HG03575 (cell line): ENCODE data around the gene UBE2F.
"Not testable (repeated sequence)": the region's sequence is repeated elsewhere in the genome, so short reads cannot be mapped to it uniquely, and the experiment has no call there.

Experiments
- ATAC-seq: cut with Tn5 transposase; IDR thresholded peaks from one replicate; pipeline ENCODE4 v1.9.1; 2021; ENCODE audit not compliant: unreplicated experiment, insufficient number of reproducible peaks, low FRiP score; ENCODE audit errors: extremely low read depth

Gene UBE2F

GRCh38 chr2:237972211-237972610 lies 5.4 kb downstream of the UBE2F start:
- no peak for ATAC-seq

- ATAC-seq, result no peak
Measured at GRCh38 chr2:237972936-237973335, 6.1 kb downstream of the UBE2F start.

GRCh38 chr2:237977380-237977779 lies 10.6 kb downstream of the UBE2F start:
- no peak for ATAC-seq

- no peak for ATAC-seq
Measured at GRCh38 chr2:237978058-237978712, 11.4 kb downstream of the UBE2F start.

GRCh38 chr2:237979331-237979730 lies 12.5 kb downstream of the UBE2F start:
- no peak for ATAC-seq

- ATAC-seq, result no peak
Measured at GRCh38 chr2:237980087-237980486, 13.3 kb downstream of the UBE2F start.

- ATAC-seq, result no peak
Measured at GRCh38 chr2:237980751-237981150, 13.9 kb downstream of the UBE2F start.

GRCh38 chr2:237981621-237982020 lies 14.8 kb downstream of the UBE2F start:
- not testable (repeated sequence) for ATAC-seq

- ATAC-seq, result no peak
Measured at GRCh38 chr2:237982039-237982725, 15.4 kb downstream of the UBE2F start.

- no peak for ATAC-seq
Measured at GRCh38 chr2:237983922-237984321, 17.1 kb downstream of the UBE2F start.

- no peak for ATAC-seq
Measured at GRCh38 chr2:237987268-237987667, 20.5 kb downstream of the UBE2F start.

- no peak for ATAC-seq
Measured at GRCh38 chr2:237993701-237994100, 26.9 kb downstream of the UBE2F start.

GRCh38 chr2:237995036-237995435 lies 28.2 kb downstream of the UBE2F start:
- no peak for ATAC-seq

GRCh38 chr2:237996021-237996593 lies 29.3 kb downstream of the UBE2F start:
- ATAC-seq, result no peak

GRCh38 chr2:237997521-237997920 lies 30.7 kb downstream of the UBE2F start:
- ATAC-seq, result no peak

GRCh38 chr2:237998530-237998929 lies 31.7 kb downstream of the UBE2F start:
- no peak for ATAC-seq

GRCh38 chr2:238003234-238004031 lies 36.6 kb downstream of the UBE2F start:
- ATAC-seq, result no peak

- no peak for ATAC-seq
Measured at GRCh38 chr2:238004077-238004830, 37.4 kb downstream of the UBE2F start.

GRCh38 chr2:238005528-238005927 lies 38.7 kb downstream of the UBE2F start:
- ATAC-seq, result no peak
